MM.1S (cell line): ENCODE measurements around the gene LMTK2.

Source experiments
- DNase-seq: peaks from one replicate; pipeline ENCODE4 v3.0.0-alpha.2; 2015
- H2AFZ ChIP-seq: fragments of 300-600 bp; sonication (generic); 2 replicates; pipeline ENCODE4 v1.6.0; 2016; ENCODE audit warnings: antibody characterized with exemption, low read length
- H3F3A ChIP-seq: fragments of 300-600 bp; sonication (generic); 2 replicates; pipeline ENCODE4 v1.6.1; 2016; ENCODE audit warnings: mild to moderate bottlenecking, antibody characterized with exemption, low read length, moderate library complexity, mixed read lengths; ENCODE audit not compliant: insufficient read depth
- H3K27ac ChIP-seq: fragments of 300-600 bp; sonication (generic); 2 replicates; pipeline ENCODE4 v1.5.1; 2016; ENCODE audit warnings: mild to moderate bottlenecking, low read length
- H3K27me3 ChIP-seq: fragments of 300-600 bp; sonication (generic); replicated peaks from 2 replicates; pipeline ENCODE4 v1.6.0; 2016; ENCODE audit warnings: low read length; ENCODE audit not compliant: insufficient read depth
- H3K36me3 ChIP-seq: fragments of 300-600 bp; sonication (generic); replicated peaks from 2 replicates; pipeline ENCODE4 v1.6.1; 2016; ENCODE audit warnings: mild to moderate bottlenecking, low read length, mixed read lengths; ENCODE audit not compliant: insufficient read depth
- H3K4me1 ChIP-seq: fragments of 300-600 bp; sonication (generic); 2 replicates; pipeline ENCODE4 v1.6.1; 2016; ENCODE audit warnings: low read length, mixed read lengths
- H3K4me2 ChIP-seq: fragments of 300-600 bp; sonication (generic); 2 replicates; pipeline ENCODE4 v1.6.0; 2016; ENCODE audit warnings: low read depth, low read length
- H3K4me3 ChIP-seq: fragments of 300-600 bp; sonication (generic); 2 replicates; pipeline ENCODE4 v1.5.1; 2016; ENCODE audit warnings: low read length, mixed read lengths
- H3K79me2 ChIP-seq: fragments of 300-600 bp; sonication (generic); 2 replicates; pipeline ENCODE4 v1.6.1; 2016; ENCODE audit warnings: mixed run types, low read length, mixed read lengths
- H3K9ac ChIP-seq: fragments of 300-600 bp; sonication (generic); 2 replicates; pipeline ENCODE4 v1.6.1; 2016; ENCODE audit warnings: low read length, mixed read lengths
- H3K9me2 ChIP-seq: fragments of 300-600 bp; sonication (generic); replicated peaks from 2 replicates; pipeline ENCODE4 v1.6.1; 2016; ENCODE audit warnings: mild to moderate bottlenecking, low read length, mixed read lengths; ENCODE audit not compliant: insufficient read depth
- H3K9me3 ChIP-seq: fragments of 300-600 bp; sonication (generic); replicated peaks from 2 replicates; pipeline ENCODE4 v1.6.1; 2016; ENCODE audit warnings: mild to moderate bottlenecking, low read length, mixed read lengths; ENCODE audit not compliant: insufficient read depth
- H4K20me1 ChIP-seq: fragments of 300-600 bp; sonication (generic); 2 replicates; pipeline ENCODE4 v1.6.1; 2016; ENCODE audit warnings: mild to moderate bottlenecking, low read length, moderate library complexity, mixed read lengths; ENCODE audit not compliant: insufficient read depth
- EZH2 ChIP-seq: fragments of 300-600 bp; sonication (generic); optimal IDR thresholded peaks from 2 replicates; pipeline ENCODE3; 2017; ENCODE audit warnings: low read depth, mild to moderate bottlenecking, antibody characterized with exemption, low read length, mixed read lengths
- EZH2phosphoT487 ChIP-seq: fragments of 300-600 bp; sonication (generic); IDR thresholded peaks from 2 replicates; pipeline ENCODE4 v1.6.1; 2018; ENCODE audit warnings: antibody characterized with exemption, low read length
- TF ChIP-seq, protein P1 (sequence below): fragments of 300-600 bp; sonication (generic); IDR thresholded peaks from 2 replicates; pipeline ENCODE4 v1.5.1; 2016; ENCODE audit warnings: antibody characterized with exemption, low read length, mixed read lengths

Gene LMTK2

DNA sequence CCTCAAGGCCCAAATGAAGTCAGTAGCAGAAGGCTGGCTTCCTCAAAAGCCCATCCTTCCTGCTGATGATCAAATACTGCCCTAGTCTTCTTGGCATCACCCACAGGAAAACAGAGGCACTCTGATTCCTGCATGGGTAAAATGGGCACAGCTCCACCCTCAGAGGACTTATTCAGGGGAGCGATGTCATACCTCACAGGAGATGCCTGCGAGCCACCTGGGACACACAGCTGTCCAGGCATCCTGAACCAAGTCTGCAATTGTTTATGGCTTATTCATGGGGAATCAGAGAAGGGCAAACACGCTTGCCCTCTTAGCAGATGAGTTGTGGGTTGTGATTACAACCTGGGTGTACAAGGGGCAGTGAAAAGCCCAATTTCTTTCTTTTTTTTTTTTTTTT is 22.0 kb upstream of the LMTK2 start:
- Histone ChIP-seq H3K36me3 (no peaks in the 10 kb centered on the region), H3K79me2 (no peaks in the 10 kb centered on the region), H3K9ac (no peak overlapping the region), H3K4me2 (no peak overlapping the region), H3K4me1 (peaks cover 8% of the 10 kb centered on the region), H3K27ac (no peak overlapping the region), H3K27me3 (no peaks in the 10 kb centered on the region), H3K9me2 (no peaks in the 10 kb centered on the region), H3F3A (0 out of 2 replicates have a peak, but pooled peaks cover 6% of the 10 kb centered on the region), H3K4me3 (no peak overlapping the region), H4K20me1 (no peaks in the 10 kb centered on the region), H3K9me3 (no peaks in the 10 kb centered on the region), H2AFZ (no peak overlapping the region)
- TF ChIP-seq EZH2phosphoT487: no peak
- TF ChIP-seq EZH2: no peak
- TF ChIP-seq, protein P1, sequence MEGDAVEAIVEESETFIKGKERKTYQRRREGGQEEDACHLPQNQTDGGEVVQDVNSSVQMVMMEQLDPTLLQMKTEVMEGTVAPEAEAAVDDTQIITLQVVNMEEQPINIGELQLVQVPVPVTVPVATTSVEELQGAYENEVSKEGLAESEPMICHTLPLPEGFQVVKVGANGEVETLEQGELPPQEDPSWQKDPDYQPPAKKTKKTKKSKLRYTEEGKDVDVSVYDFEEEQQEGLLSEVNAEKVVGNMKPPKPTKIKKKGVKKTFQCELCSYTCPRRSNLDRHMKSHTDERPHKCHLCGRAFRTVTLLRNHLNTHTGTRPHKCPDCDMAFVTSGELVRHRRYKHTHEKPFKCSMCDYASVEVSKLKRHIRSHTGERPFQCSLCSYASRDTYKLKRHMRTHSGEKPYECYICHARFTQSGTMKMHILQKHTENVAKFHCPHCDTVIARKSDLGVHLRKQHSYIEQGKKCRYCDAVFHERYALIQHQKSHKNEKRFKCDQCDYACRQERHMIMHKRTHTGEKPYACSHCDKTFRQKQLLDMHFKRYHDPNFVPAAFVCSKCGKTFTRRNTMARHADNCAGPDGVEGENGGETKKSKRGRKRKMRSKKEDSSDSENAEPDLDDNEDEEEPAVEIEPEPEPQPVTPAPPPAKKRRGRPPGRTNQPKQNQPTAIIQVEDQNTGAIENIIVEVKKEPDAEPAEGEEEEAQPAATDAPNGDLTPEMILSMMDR: no peak
- DNase-seq: no peak

DNA sequence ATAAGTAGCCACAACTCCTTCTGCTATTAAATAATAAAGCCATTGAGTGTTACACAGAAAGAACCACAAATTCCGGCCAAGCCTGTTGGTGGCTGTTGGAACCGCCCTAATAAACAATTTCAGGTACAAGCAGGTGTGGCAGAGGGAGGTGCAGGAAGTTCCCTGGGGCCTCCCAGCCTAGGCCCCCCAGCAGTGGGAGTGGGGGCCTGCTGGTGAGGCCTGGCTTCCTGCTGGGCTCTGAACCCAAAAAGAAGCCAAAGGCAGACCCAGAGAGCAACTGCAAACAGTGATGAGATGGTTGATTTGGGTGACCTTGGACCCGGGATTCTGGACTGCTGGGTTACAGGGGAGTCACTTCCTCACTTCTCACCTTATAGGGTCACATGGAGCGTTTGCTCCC is 21.0 kb upstream of the LMTK2 start:
- Histone ChIP-seq H3F3A (no peaks in the 10 kb centered on the region), H3K4me3 (no peak overlapping the region), H3K9ac (no peak overlapping the region), H3K79me2 (no peaks in the 10 kb centered on the region), H3K9me3 (no peaks in the 10 kb centered on the region), H3K4me2 (no peak overlapping the region), H4K20me1 (no peaks in the 10 kb centered on the region), H3K9me2 (no peaks in the 10 kb centered on the region), H3K27me3 (no peaks in the 10 kb centered on the region), H3K27ac (no peak overlapping the region), H3K4me1 (peaks cover 8% of the 10 kb centered on the region), H2AFZ (no peak overlapping the region), H3K36me3 (no peaks in the 10 kb centered on the region)
- TF ChIP-seq EZH2 (no peak), EZH2phosphoT487 (no peak)
- TF ChIP-seq, protein P1: no peak
- no peak for DNase-seq

DNA sequence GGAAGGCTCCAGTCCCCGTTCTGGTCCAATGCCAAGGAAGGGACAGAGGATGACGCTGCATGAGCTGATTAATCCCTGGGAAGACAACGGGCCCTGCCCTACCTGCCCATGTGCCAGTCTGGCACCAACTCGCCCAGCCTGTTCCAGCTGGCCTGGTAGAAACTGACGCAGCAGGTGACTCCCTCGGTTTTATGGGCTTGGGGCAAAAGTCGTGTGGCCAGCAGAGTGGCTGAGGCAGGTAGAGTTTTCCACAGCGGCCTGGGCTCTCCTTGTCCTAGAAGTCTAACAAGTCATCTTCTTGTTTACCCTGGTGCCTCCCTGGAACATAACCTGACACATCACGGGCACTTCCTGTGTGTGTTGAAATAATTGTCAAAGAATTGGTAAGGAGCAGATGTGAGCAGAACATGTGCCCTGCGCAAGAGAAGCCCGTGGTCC is 20.4 kb upstream of the LMTK2 start:
- Histone ChIP-seq H3K36me3 (no peaks in the 10 kb centered on the region), H3K27me3 (no peaks in the 10 kb centered on the region), H3K4me1 (peaks cover 8% of the 10 kb centered on the region), H4K20me1 (no peaks in the 10 kb centered on the region), H3K9me3 (no peaks in the 10 kb centered on the region), H2AFZ (no peak overlapping the region), H3F3A (no peaks in the 10 kb centered on the region), H3K4me3 (no peak overlapping the region), H3K4me2 (no peak overlapping the region), H3K27ac (no peak overlapping the region), H3K9ac (no peak overlapping the region), H3K9me2 (no peaks in the 10 kb centered on the region), H3K79me2 (no peaks in the 10 kb centered on the region)
- TF ChIP-seq EZH2phosphoT487 (no peak), EZH2 (no peak)
- TF ChIP-seq, protein P1: no peak
- no peak for DNase-seq
